HepG2 (cell line): ENCODE measurements around the gene NFXL1. TPM values are rescaled to one million over a fixed set of nuclear protein-coding genes. Genes with fewer than 3 reads are reported as not detected.

Source experiments
- ARHGAP35 ChIP-seq: sonication (generic); formaldehyde crosslinking; IDR thresholded peaks from 2 replicates; pipeline ENCODE4 v1.9.0; 2022; ENCODE audit warnings: mild to moderate bottlenecking, inconsistent platforms, moderate library complexity, missing genetic modification reagents, borderline replicate concordance
- ATF1 ChIP-seq: IDR thresholded peaks from 2 replicates; pipeline ENCODE4 v1.6.1; 2016; ENCODE audit warnings: mild to moderate bottlenecking, control low read depth
- DNMT3B ChIP-seq: conservative IDR thresholded peaks from 2 replicates; pipeline ENCODE4 v1.6.1; 2016; ENCODE audit warnings: missing biosample characterization, control low read depth
- KLF12 ChIP-seq: sonication (generic); formaldehyde crosslinking; IDR thresholded peaks from 2 replicates; pipeline ENCODE4 v1.4.0; 2020; ENCODE audit warnings: missing genetic modification reagents, borderline replicate concordance
- KLF6 ChIP-seq: IDR thresholded peaks from 2 replicates; pipeline ENCODE4 v1.8.0; 2016; ENCODE audit warnings: missing biosample characterization, missing genetic modification reagents
- MEIS2 ChIP-seq: sonication (generic); formaldehyde crosslinking; IDR thresholded peaks from 2 replicates; pipeline ENCODE4 v1.9.0; 2021; ENCODE audit warnings: mild to moderate bottlenecking, missing genetic modification reagents
- NCOA1 ChIP-seq: sonication (generic); formaldehyde crosslinking; IDR thresholded peaks from 2 replicates; pipeline ENCODE4 v1.9.0; 2021; ENCODE audit warnings: missing genetic modification reagents
- NR2F6 ChIP-seq, 2 experiments: IDR thresholded peaks; 2 replicates each; pipeline ENCODE4 v1.6.1; 2016; ENCODE audit warnings: antibody characterized with exemption in 1 of 2, mild to moderate bottlenecking in 1 of 2
- NR3C1 ChIP-seq: sonication (generic); formaldehyde crosslinking; IDR thresholded peaks from 2 replicates; pipeline ENCODE4 v1.4.0; 2020; ENCODE audit warnings: missing genetic modification reagents
- PAX8 ChIP-seq: sonication (generic); formaldehyde crosslinking; IDR thresholded peaks from 2 replicates; pipeline ENCODE4 v1.8.0; 2022; ENCODE audit warnings: mild to moderate bottlenecking, missing genetic modification reagents, borderline replicate concordance
- PAXIP1 ChIP-seq: sonication (generic); formaldehyde crosslinking; conservative IDR thresholded peaks from 2 replicates; pipeline ENCODE4 v1.4.0; 2020; ENCODE audit warnings: mild to moderate bottlenecking, missing genetic modification reagents, moderate library complexity
- PHF21A ChIP-seq: sonication (generic); formaldehyde crosslinking; IDR thresholded peaks from 2 replicates; pipeline ENCODE4 v1.5.0; 2020; ENCODE audit warnings: mild to moderate bottlenecking, missing genetic modification reagents
- RFXANK ChIP-seq: IDR thresholded peaks from 2 replicates; pipeline ENCODE4 v1.6.1; 2016
- SUZ12 ChIP-seq: fragments of 150-350 bp; IDR thresholded peaks from 2 replicates; pipeline ENCODE4 v1.6.1; 2014; ENCODE audit warnings: low read depth, low read length
- TFDP1 ChIP-seq: IDR thresholded peaks from 2 replicates; pipeline ENCODE4 v1.6.1; 2016; ENCODE audit warnings: missing compliant biosample characterization, missing genetic modification reagents, borderline replicate concordance
- TFDP2 ChIP-seq: sonication (generic); formaldehyde crosslinking; IDR thresholded peaks from 2 replicates; pipeline ENCODE4 v1.4.0; 2020; ENCODE audit warnings: missing genetic modification reagents
- ZBTB39 ChIP-seq: sonication (generic); formaldehyde crosslinking; IDR thresholded peaks from 2 replicates; pipeline ENCODE4 v1.5.0; 2020; ENCODE audit warnings: missing genetic modification reagents
- ZBTB8A ChIP-seq: sonication (generic); formaldehyde crosslinking; IDR thresholded peaks from 2 replicates; pipeline ENCODE4 v1.4.0; 2020; ENCODE audit warnings: mild to moderate bottlenecking, low read depth, missing genetic modification reagents, borderline replicate concordance
- ZC3H4 ChIP-seq: sonication (generic); formaldehyde crosslinking; IDR thresholded peaks from 2 replicates; pipeline ENCODE4 v1.4.0; 2020; ENCODE audit warnings: missing genetic modification reagents, borderline replicate concordance
- ZNF235 ChIP-seq: sonication (generic); formaldehyde crosslinking; IDR thresholded peaks from 2 replicates; pipeline ENCODE4 v1.8.1; 2023; ENCODE audit warnings: mild to moderate bottlenecking, missing genetic modification reagents, borderline replicate concordance
- ZNF446 ChIP-seq: sonication (generic); formaldehyde crosslinking; IDR thresholded peaks from 2 replicates; pipeline ENCODE4 v1.5.0; 2020; ENCODE audit warnings: mild to moderate bottlenecking, missing genetic modification reagents
- ZNF619 ChIP-seq: sonication (generic); formaldehyde crosslinking; IDR thresholded peaks from 2 replicates; pipeline ENCODE4 v1.4.0; 2020; ENCODE audit warnings: mild to moderate bottlenecking, missing genetic modification reagents
- ZNF749 ChIP-seq: sonication (generic); formaldehyde crosslinking; IDR thresholded peaks from 2 replicates; pipeline ENCODE4 v1.8.0; 2022; ENCODE audit warnings: mild to moderate bottlenecking, missing genetic modification reagents, moderate library complexity, borderline replicate concordance
- polyA plus RNA-seq, 8 experiments: library from polyadenylated mRNA; depleted of rRNA in 3 of 8; stranded (reverse) in 7 of 8; unstranded in 1 of 8; fragments of >200 nt; fragmentation: Illumina TruSeq in 4 of 8; extraction: Trizol in 4 of 8; gene quantifications; 2 replicates each; pipeline versions ENCODE4 v1.2.1 to v1.2.3, GENCODE V29; 2011 to 2016; ENCODE audit warnings: low read depth in 4 of 8, missing spikeins in 1 of 8, mixed read lengths in 1 of 8; ENCODE audit not compliant: insufficient read depth in 1 of 8
- total RNA-seq, 5 experiments: library from RNA; depleted of rRNA; stranded (reverse); fragments of >200 nt; fragmentation: Illumina TruSeq; extraction: Trizol; gene quantifications; 2 replicates each; pipeline ENCODE4 v1.2.3, GENCODE V29; 2016; ENCODE audit warnings: low read depth in 1 of 5

NFXL1 gene
- total and polyA plus RNA-seq, 2 of the 13 experiments (the other 11 are each of a cell fraction or from before 2014, with no cell fraction given), result 12.0 to 18.6 TPM

- TF ChIP-seq PAXIP1 (CRISPR knock-in tag) (no peak), ATF1 (CRISPR knock-in tag) (no peak), NR3C1 (CRISPR knock-in tag) (no peak), DNMT3B (no peak), NCOA1 (CRISPR knock-in tag) (no peak), MEIS2 (CRISPR knock-in tag) (0 out of 2 replicates have a peak, but pooled peaks have one; percentile 2), ZNF619 (CRISPR knock-in tag) (no peak), ZNF749 (CRISPR knock-in tag) (no peak), SUZ12 (no peak), KLF12 (CRISPR knock-in tag) (no peak), TFDP1 (CRISPR knock-in tag) (no peak), ZNF446 (CRISPR knock-in tag) (no peak), KLF6 (CRISPR knock-in tag) (no peak), PHF21A (CRISPR knock-in tag) (no peak; the same call in 1 of the 2 replicates), ZC3H4 (no peak), ZBTB8A (CRISPR knock-in tag) (no peak), NR2F6 (IDR thresholded peaks at IDR 0.05) (no peak), NR2F6 (CRISPR knock-in tag; IDR thresholded peaks at IDR 0.05) (no peak), TFDP2 (no peak), ZBTB39 (no peak), RFXANK (CRISPR knock-in tag) (no peak), ARHGAP35 (CRISPR knock-in tag) (no peak), ZNF235 (CRISPR knock-in tag) (no peak), PAX8 (CRISPR knock-in tag) (no peak)
These were observed 77.1 kb downstream of the NFXL1 start (continued) for GRCh38 chr4:47837094-47837907.
